Activated CD8-positive, alpha-beta memory T cell treated with anti-CD3 and anti-CD28 coated beads, Interleukin-2, amount 50 U/mL, for 48 hours (primary cell): ENCODE results near the gene FILIP1L.

Experiments used
- DNase-seq: peaks from one replicate; pipeline ENCODE4 v3.0.0-alpha.2; 2020

FILIP1L gene

GRCh38 chr3:100005665-100006393 lies 108.5 kb downstream of the FILIP1L start:
- no peak for DNase-seq

- no peak for DNase-seq
Observed at GRCh38 chr3:100004931-100005330, 109.4 kb downstream of the FILIP1L start.

GRCh38 chr3:100003609-100004503 lies 110.4 kb downstream of the FILIP1L start:
- DNase-seq, result no peak

- no peak for DNase-seq
Observed at GRCh38 chr3:100002599-100003350, 111.5 kb downstream of the FILIP1L start.

- no peak for DNase-seq
Observed at GRCh38 chr3:100001526-100002270, 112.6 kb downstream of the FILIP1L start.

GRCh38 chr3:100001083-100001482 lies 113.2 kb downstream of the FILIP1L start:
- no peak for DNase-seq

- no peak for DNase-seq
Observed at GRCh38 chr3:99999536-99999935, 114.8 kb downstream of the FILIP1L start.

GRCh38 chr3:99997293-99997692 lies 117.0 kb downstream of the FILIP1L start:
- no peak for DNase-seq

- DNase-seq, result no peak
Observed at GRCh38 chr3:99990179-99990578, 124.1 kb downstream of the FILIP1L start.

GRCh38 chr3:99984668-99985067 lies 129.6 kb downstream of the FILIP1L start:
- no peak for DNase-seq

- no peak for DNase-seq
Observed at GRCh38 chr3:99984139-99984538, 130.2 kb downstream of the FILIP1L start.

- no peak for DNase-seq
Observed at GRCh38 chr3:99982650-99983049, 131.7 kb downstream of the FILIP1L start.

GRCh38 chr3:99981138-99981537 lies 133.2 kb downstream of the FILIP1L start:
- no peak for DNase-seq

GRCh38 chr3:99980606-99981005 lies 133.7 kb downstream of the FILIP1L start:
- no peak for DNase-seq

GRCh38 chr3:99978221-99978620 lies 136.1 kb downstream of the FILIP1L start:
- DNase-seq, result no peak

- DNase-seq, result no peak
Observed at GRCh38 chr3:99976584-99976983, 137.7 kb downstream of the FILIP1L start.

- no peak for DNase-seq
Observed at GRCh38 chr3:99974989-99975388, 139.3 kb downstream of the FILIP1L start.

- no peak for DNase-seq
Observed at GRCh38 chr3:99972380-99973104, 141.8 kb downstream of the FILIP1L start.

GRCh38 chr3:99971761-99972160 lies 142.5 kb downstream of the FILIP1L start:
- DNase-seq, result no peak

GRCh38 chr3:99970198-99970597 lies 144.1 kb downstream of the FILIP1L start:
- no peak for DNase-seq

- no peak for DNase-seq
Observed at GRCh38 chr3:99969136-99969535, 145.2 kb downstream of the FILIP1L start.

- DNase-seq, result no peak
Observed at GRCh38 chr3:99967796-99968195, 146.5 kb downstream of the FILIP1L start.
